HEK293 (cell line): ENCODE measurements around the gene RBM34.

Source experiments
- GLI4 ChIP-seq: fragments of 450-650 bp; formaldehyde crosslinking; IDR thresholded peaks from 2 replicates; pipeline ENCODE4 v1.5.1; 2016; ENCODE audit warnings: missing biosample characterization, missing genetic modification characterization
- KLF17 ChIP-seq: fragments of 450-650 bp; formaldehyde crosslinking; IDR thresholded peaks from 2 replicates; pipeline ENCODE4 v1.5.1; 2016; ENCODE audit warnings: missing biosample characterization, missing genetic modification characterization
- PATZ1 ChIP-seq: fragments of 450-650 bp; formaldehyde crosslinking; IDR thresholded peaks from 2 replicates; pipeline ENCODE4 v1.5.1; 2016; ENCODE audit warnings: missing biosample characterization, missing genetic modification characterization
- SCRT2 ChIP-seq: fragments of 450-650 bp; formaldehyde crosslinking; IDR thresholded peaks from 2 replicates; pipeline ENCODE4 v1.5.1; 2016; ENCODE audit warnings: missing biosample characterization, missing genetic modification characterization
- ZBTB1 ChIP-seq: fragments of 450-650 bp; formaldehyde crosslinking; IDR thresholded peaks from 2 replicates; pipeline ENCODE4 v1.5.1; 2016; ENCODE audit warnings: missing biosample characterization, missing genetic modification characterization
- ZEB2 ChIP-seq: fragments of 450-650 bp; formaldehyde crosslinking; IDR thresholded peaks from 2 replicates; pipeline ENCODE4 v1.5.1; 2016; ENCODE audit warnings: missing biosample characterization, missing genetic modification characterization
- ZFP41 ChIP-seq: fragments of 450-650 bp; formaldehyde crosslinking; IDR thresholded peaks from 2 replicates; pipeline ENCODE4 v1.5.1; 2016; ENCODE audit warnings: missing biosample characterization, missing genetic modification characterization, borderline replicate concordance
- ZNF121 ChIP-seq: fragments of 450-650 bp; formaldehyde crosslinking; IDR thresholded peaks from 2 replicates; pipeline ENCODE4 v1.5.1; 2016; ENCODE audit warnings: missing biosample characterization, missing genetic modification characterization
- ZNF138 ChIP-seq: fragments of 450-650 bp; formaldehyde crosslinking; IDR thresholded peaks from 2 replicates; pipeline ENCODE4 v1.5.1; 2016; ENCODE audit warnings: missing biosample characterization, missing genetic modification characterization, borderline replicate concordance
- ZNF169 ChIP-seq: fragments of 450-650 bp; formaldehyde crosslinking; IDR thresholded peaks from 2 replicates; pipeline ENCODE4 v1.5.1; 2016; ENCODE audit warnings: missing biosample characterization, missing genetic modification characterization
- ZNF174 ChIP-seq: fragments of 450-650 bp; formaldehyde crosslinking; IDR thresholded peaks from 2 replicates; pipeline ENCODE4 v1.5.0; 2017; ENCODE audit warnings: missing biosample characterization, mild to moderate bottlenecking, missing genetic modification characterization
- ZNF184 ChIP-seq: fragments of 450-650 bp; IDR thresholded peaks from 2 replicates; pipeline ENCODE4 v1.5.1; 2018; ENCODE audit warnings: missing biosample characterization, mild to moderate bottlenecking, missing genetic modification characterization
- ZNF239 ChIP-seq: fragments of 450-650 bp; formaldehyde crosslinking; IDR thresholded peaks from 2 replicates; pipeline ENCODE4 v1.5.1; 2016; ENCODE audit warnings: missing biosample characterization, missing genetic modification characterization
- ZNF26 ChIP-seq: fragments of 450-650 bp; formaldehyde crosslinking; IDR thresholded peaks from 2 replicates; pipeline ENCODE4 v1.5.1; 2016; ENCODE audit warnings: missing biosample characterization, missing genetic modification characterization
- ZNF274 ChIP-seq, 2 experiments: fragments of 200-500 bp in 1 of 2; fragments of 450-650 bp in 1 of 2; sonication (Bioruptor generic) in 1 of 2; formaldehyde crosslinking in 1 of 2; IDR thresholded peaks; 2 replicates each; pipeline versions ENCODE4 v1.5.1 to v1.6.1; 2014 to 2016; ENCODE audit warnings: borderline replicate concordance in 1 of 2, inconsistent platforms in 1 of 2, low read length in 1 of 2, missing biosample characterization in 1 of 2, missing genetic modification characterization in 1 of 2
- ZNF350 ChIP-seq: fragments of 450-650 bp; formaldehyde crosslinking; IDR thresholded peaks from 2 replicates; pipeline ENCODE4 v1.5.0; 2017; ENCODE audit warnings: missing biosample characterization, mild to moderate bottlenecking, missing genetic modification characterization
- ZNF37A ChIP-seq: fragments of 450-650 bp; IDR thresholded peaks from 2 replicates; pipeline ENCODE4 v1.5.1; 2018; ENCODE audit warnings: missing biosample characterization, missing genetic modification characterization
- ZNF473 ChIP-seq: fragments of 450-650 bp; formaldehyde crosslinking; IDR thresholded peaks from 2 replicates; pipeline ENCODE4 v1.5.1; 2017; ENCODE audit warnings: missing biosample characterization, missing genetic modification characterization
- ZNF510 ChIP-seq: fragments of 450-650 bp; formaldehyde crosslinking; IDR thresholded peaks from 2 replicates; pipeline ENCODE4 v1.5.1; 2018; ENCODE audit warnings: mild to moderate bottlenecking, missing genetic modification characterization, missing biosample characterization; ENCODE audit not compliant: insufficient replicate concordance
- ZNF549 ChIP-seq: fragments of 450-650 bp; IDR thresholded peaks from 2 replicates; pipeline ENCODE4 v1.5.1; 2018; ENCODE audit warnings: missing biosample characterization, missing genetic modification characterization, mild to moderate bottlenecking, inconsistent platforms, moderate library complexity
- ZNF596 ChIP-seq: fragments of 450-650 bp; IDR thresholded peaks from 2 replicates; pipeline ENCODE4 v1.5.0; 2018; ENCODE audit warnings: missing biosample characterization, mild to moderate bottlenecking, missing genetic modification characterization, moderate library complexity
- ZNF621 ChIP-seq: fragments of 450-650 bp; formaldehyde crosslinking; IDR thresholded peaks from 2 replicates; pipeline ENCODE4 v1.5.1; 2017; ENCODE audit warnings: missing biosample characterization, missing genetic modification characterization
- ZNF626 ChIP-seq: fragments of 450-650 bp; sonication (Bioruptor Pico); formaldehyde crosslinking; IDR thresholded peaks from 2 replicates; pipeline ENCODE4 v1.5.1; 2018; ENCODE audit warnings: missing biosample characterization, missing genetic modification characterization, inconsistent platforms
- ZNF658 ChIP-seq: fragments of 450-650 bp; formaldehyde crosslinking; IDR thresholded peaks from 2 replicates; pipeline ENCODE4; 2016; ENCODE audit warnings: missing biosample characterization, missing genetic modification characterization
- ZNF664 ChIP-seq: fragments of 450-650 bp; formaldehyde crosslinking; IDR thresholded peaks from 2 replicates; pipeline ENCODE4 v1.5.1; 2016; ENCODE audit warnings: missing biosample characterization, missing genetic modification characterization
- ZNF701 ChIP-seq: fragments of 450-650 bp; formaldehyde crosslinking; IDR thresholded peaks from 2 replicates; pipeline ENCODE4 v1.5.1; 2016; ENCODE audit warnings: missing biosample characterization, missing genetic modification characterization
- ZNF776 ChIP-seq: fragments of 450-650 bp; formaldehyde crosslinking; IDR thresholded peaks from 2 replicates; pipeline ENCODE4 v1.5.0; 2017; ENCODE audit warnings: missing biosample characterization, missing genetic modification characterization, borderline replicate concordance
- ZNF837 ChIP-seq: fragments of 450-650 bp; formaldehyde crosslinking; IDR thresholded peaks from 2 replicates; pipeline ENCODE4 v1.5.1; 2016; ENCODE audit warnings: missing biosample characterization, missing genetic modification characterization
- ZSCAN30 ChIP-seq: fragments of 450-650 bp; IDR thresholded peaks from 2 replicates; pipeline ENCODE4 v1.5.1; 2018; ENCODE audit warnings: missing biosample characterization, mild to moderate bottlenecking, missing genetic modification characterization, moderate library complexity
- TF ChIP-seq, protein P1 (sequence below): fragments of 450-650 bp; formaldehyde crosslinking; IDR thresholded peaks from 2 replicates; pipeline ENCODE4; 2016; ENCODE audit warnings: missing biosample characterization, missing genetic modification characterization
- TF ChIP-seq, protein P2 (sequence below): fragments of 450-650 bp; formaldehyde crosslinking; IDR thresholded peaks from 2 replicates; pipeline ENCODE4 v1.5.1; 2016; ENCODE audit warnings: missing biosample characterization, missing genetic modification characterization
- TF ChIP-seq, protein P3 (sequence below): fragments of 450-650 bp; formaldehyde crosslinking; IDR thresholded peaks from 2 replicates; pipeline ENCODE4 v1.5.1; 2016; ENCODE audit warnings: missing biosample characterization, missing genetic modification characterization

The RBM34 gene

DNA sequence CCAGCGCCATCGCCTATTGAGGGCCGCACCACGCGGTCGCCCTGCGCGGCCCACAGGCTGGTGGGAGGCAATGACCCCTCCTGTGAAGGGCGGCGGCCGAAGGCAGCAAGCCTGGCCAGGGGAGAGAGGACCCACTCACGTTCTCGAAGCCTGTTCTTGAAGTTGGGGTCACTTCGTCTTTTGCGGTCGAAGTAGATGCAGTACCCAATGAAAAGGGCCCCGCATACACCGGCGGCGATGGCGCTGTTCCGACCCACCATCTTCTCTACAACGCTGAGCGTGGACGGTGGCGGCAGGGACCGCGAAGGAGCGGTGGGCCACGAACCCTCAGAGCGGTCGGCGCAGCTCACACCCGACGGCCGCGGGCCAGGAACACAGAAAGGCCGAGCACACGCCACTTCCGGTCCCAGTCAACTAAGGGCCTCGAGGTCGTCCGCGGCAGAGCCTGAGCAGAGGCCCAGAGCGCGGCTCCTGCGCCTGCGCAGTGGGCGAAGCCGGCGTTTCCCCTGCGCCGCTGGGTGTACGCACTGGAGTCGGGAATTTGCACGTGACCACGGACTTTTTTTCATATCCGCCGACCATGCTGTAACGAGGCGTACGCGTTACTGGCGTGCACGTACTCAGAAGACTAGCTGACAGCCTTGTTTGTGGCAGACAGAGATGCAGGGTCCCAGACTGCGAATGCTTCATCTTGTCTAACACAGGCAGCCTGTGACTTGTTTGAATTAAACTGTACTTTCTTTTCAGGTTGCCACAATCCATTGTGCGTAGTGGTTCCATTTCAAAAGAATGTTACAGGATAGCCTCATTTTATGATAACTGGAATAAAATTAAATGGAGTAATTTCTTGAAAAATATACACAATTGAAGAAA lies 32.4 kb downstream of the RBM34 start, which contains the start of gene TOMM20 (continued):
- TF ChIP-seq, protein P1, sequence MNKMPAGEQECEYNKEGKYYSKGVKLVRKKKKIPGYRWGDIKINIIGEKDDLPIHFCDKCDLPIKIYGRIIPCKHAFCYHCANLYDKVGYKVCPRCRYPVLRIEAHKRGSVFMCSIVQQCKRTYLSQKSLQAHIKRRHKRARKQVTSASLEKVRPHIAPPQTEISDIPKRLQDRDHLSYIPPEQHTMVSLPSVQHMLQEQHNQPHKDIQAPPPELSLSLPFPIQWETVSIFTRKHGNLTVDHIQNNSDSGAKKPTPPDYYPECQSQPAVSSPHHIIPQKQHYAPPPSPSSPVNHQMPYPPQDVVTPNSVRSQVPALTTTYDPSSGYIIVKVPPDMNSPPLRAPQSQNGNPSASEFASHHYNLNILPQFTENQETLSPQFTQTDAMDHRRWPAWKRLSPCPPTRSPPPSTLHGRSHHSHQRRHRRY (tag by site-specific recombination): no peak
- TF ChIP-seq ZNF837 (tag by site-specific recombination) (no peak), ZNF473 (tag by site-specific recombination) (no peak), ZNF701 (tag by site-specific recombination) (no peak), ZFP41 (tag by site-specific recombination) (no peak), ZNF510 (no peak), ZNF626 (tag by site-specific recombination) (0 out of 2 replicates have a peak, but pooled peaks have one; percentile 8), ZNF776 (tag by site-specific recombination) (no peak), ZSCAN30 (peak; percentile 86), ZEB2 (tag by site-specific recombination) (peak; percentile 88), GLI4 (tag by site-specific recombination) (0 out of 2 replicates have a peak, but pooled peaks have one; percentile 29), ZNF664 (tag by site-specific recombination) (no peak), ZNF169 (tag by site-specific recombination) (no peak), ZNF138 (tag by site-specific recombination) (no peak), ZNF549 (no peak), ZBTB1 (tag by site-specific recombination) (no peak), PATZ1 (tag by site-specific recombination) (no peak; the same call in 1 of the 2 replicates), ZNF121 (0 out of 2 replicates have a peak, but pooled peaks have one; percentile 23), ZNF174 (tag by site-specific recombination) (no peak), ZNF274 (IDR thresholded peaks at IDR 0.05; ENCODE audit: low read length) (no peak), ZNF274 (tag by site-specific recombination; IDR thresholded peaks at IDR 0.05; ENCODE audit: borderline replicate concordance) (no peak), ZNF184 (tag by site-specific recombination) (no peak), ZNF26 (no peak), ZNF658 (tag by site-specific recombination) (no peak), SCRT2 (tag by site-specific recombination) (0 out of 2 replicates have a peak, but pooled peaks have one; percentile 17), ZNF37A (no peak), ZNF350 (tag by site-specific recombination) (no peak), ZNF239 (peak; percentile 32; the same call in 1 of the 2 replicates), ZNF621 (no peak), KLF17 (tag by site-specific recombination) (peak; percentile 67; the same call in 1 of the 2 replicates), ZNF596 (no peak; the same call in 1 of the 2 replicates)
- TF ChIP-seq, protein P2, sequence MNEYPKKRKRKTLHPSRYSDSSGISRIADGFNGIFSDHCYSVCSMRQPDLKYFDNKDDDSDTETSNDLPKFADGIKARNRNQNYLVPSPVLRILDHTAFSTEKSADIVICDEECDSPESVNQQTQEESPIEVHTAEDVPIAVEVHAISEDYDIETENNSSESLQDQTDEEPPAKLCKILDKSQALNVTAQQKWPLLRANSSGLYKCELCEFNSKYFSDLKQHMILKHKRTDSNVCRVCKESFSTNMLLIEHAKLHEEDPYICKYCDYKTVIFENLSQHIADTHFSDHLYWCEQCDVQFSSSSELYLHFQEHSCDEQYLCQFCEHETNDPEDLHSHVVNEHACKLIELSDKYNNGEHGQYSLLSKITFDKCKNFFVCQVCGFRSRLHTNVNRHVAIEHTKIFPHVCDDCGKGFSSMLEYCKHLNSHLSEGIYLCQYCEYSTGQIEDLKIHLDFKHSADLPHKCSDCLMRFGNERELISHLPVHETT (tag by site-specific recombination): no peak
- TF ChIP-seq, protein P3, sequence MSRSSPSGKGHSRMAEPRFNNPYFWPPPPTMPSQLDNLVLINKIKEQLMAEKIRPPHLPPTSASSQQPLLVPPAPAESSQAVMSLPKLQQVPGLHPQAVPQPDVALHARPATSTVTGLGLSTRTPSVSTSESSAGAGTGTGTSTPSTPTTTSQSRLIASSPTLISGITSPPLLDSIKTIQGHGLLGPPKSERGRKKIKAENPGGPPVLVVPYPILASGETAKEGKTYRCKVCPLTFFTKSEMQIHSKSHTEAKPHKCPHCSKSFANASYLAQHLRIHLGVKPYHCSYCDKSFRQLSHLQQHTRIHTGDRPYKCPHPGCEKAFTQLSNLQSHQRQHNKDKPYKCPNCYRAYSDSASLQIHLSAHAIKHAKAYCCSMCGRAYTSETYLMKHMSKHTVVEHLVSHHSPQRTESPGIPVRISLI: peak; percentile 100
